ENCODE measurements around the gene AKNA.

Gene AKNA

GRCh38 chr9:114318416-114318815 is 69.4 kb downstream of the AKNA start:
- no peaks in the 10 kb centered on the region; the same call in 1 of the 2 replicates for H3K27me3 ChIP-seq (ENCODE audit: insufficient read depth, low read length)
- H3K9ac ChIP-seq (ENCODE audit: low read length), result no peak overlapping the region
- no peaks in the 10 kb centered on the region for H3F3A ChIP-seq (ENCODE audit: insufficient read depth, low read length)
- H3K27ac ChIP-seq (ENCODE audit: low read depth, low read length, poor library complexity, severe bottlenecking), result no peak overlapping the region
- H4K20me1 ChIP-seq (ENCODE audit: insufficient read depth, low read length), result no peaks in the 10 kb centered on the region
- no peak overlapping the region for H2AFZ ChIP-seq (ENCODE audit: low read length)
- no peaks in the 10 kb centered on the region for H3K9me2 ChIP-seq (ENCODE audit: low read depth, low read length)
- no peaks in the 10 kb centered on the region for H3K79me2 ChIP-seq (ENCODE audit: insufficient read depth, low read length)
- H3K4me3 ChIP-seq (ENCODE audit: low read depth, low read length, poor library complexity, severe bottlenecking), result no peak overlapping the region
- no peaks in the 10 kb centered on the region for H3K36me3 ChIP-seq (ENCODE audit: insufficient read depth, low read length)
- TF ChIP-seq CTCF (IDR thresholded peaks at IDR 0.05; ENCODE audit: low read length) (no peak), EZH2 (IDR thresholded peaks at IDR 0.05; ENCODE audit: borderline replicate concordance, low read length) (no peak)
- H3K4me1 ChIP-seq (ENCODE audit: insufficient read depth, low read length, severe bottlenecking), result no peaks in the 10 kb centered on the region
- H3K4me2 ChIP-seq (ENCODE audit: low read length), result no peak overlapping the region
- H3K9me3 ChIP-seq (ENCODE audit: low read length), result no peaks in the 10 kb centered on the region

GRCh38 chr9:114317665-114318357 is 70.0 kb downstream of the AKNA start:
- H3K36me3 ChIP-seq (ENCODE audit: insufficient read depth, low read length), result no peaks in the 10 kb centered on the region
- no peaks in the 10 kb centered on the region for H3K9me3 ChIP-seq (ENCODE audit: low read length)
- TF ChIP-seq EZH2 (IDR thresholded peaks at IDR 0.05; ENCODE audit: borderline replicate concordance, low read length), result no peak
- no peak for TF ChIP-seq CTCF (IDR thresholded peaks at IDR 0.05; ENCODE audit: low read length)
- H3K4me2 ChIP-seq (ENCODE audit: low read length), result no peak overlapping the region
- no peak overlapping the region for H3K4me3 ChIP-seq (ENCODE audit: low read depth, low read length, poor library complexity, severe bottlenecking)
- no peaks in the 10 kb centered on the region for H3F3A ChIP-seq (ENCODE audit: insufficient read depth, low read length)
- H3K27me3 ChIP-seq (ENCODE audit: insufficient read depth, low read length), result no peaks in the 10 kb centered on the region; the same call in 1 of the 2 replicates
- H3K27ac ChIP-seq (ENCODE audit: low read depth, low read length, poor library complexity, severe bottlenecking), result no peak overlapping the region
- H3K79me2 ChIP-seq (ENCODE audit: insufficient read depth, low read length), result no peaks in the 10 kb centered on the region
- no peaks in the 10 kb centered on the region for H4K20me1 ChIP-seq (ENCODE audit: insufficient read depth, low read length)
- no peak overlapping the region for H3K9ac ChIP-seq (ENCODE audit: low read length)
- H3K4me1 ChIP-seq (ENCODE audit: insufficient read depth, low read length, severe bottlenecking), result no peaks in the 10 kb centered on the region
- H2AFZ ChIP-seq (ENCODE audit: low read length), result no peak overlapping the region
- H3K9me2 ChIP-seq (ENCODE audit: low read depth, low read length), result no peaks in the 10 kb centered on the region

GRCh38 chr9:114316605-114317230 is 71.1 kb downstream of the AKNA start:
- Histone ChIP-seq H3K27ac (ENCODE audit: low read depth, low read length, poor library complexity, severe bottlenecking) (no peak overlapping the region), H3F3A (ENCODE audit: insufficient read depth, low read length) (no peaks in the 10 kb centered on the region), H4K20me1 (ENCODE audit: insufficient read depth, low read length) (no peaks in the 10 kb centered on the region), H3K9me2 (ENCODE audit: low read depth, low read length) (no peaks in the 10 kb centered on the region), H3K4me2 (ENCODE audit: low read length) (no peak overlapping the region), H3K4me1 (ENCODE audit: insufficient read depth, low read length, severe bottlenecking) (no peaks in the 10 kb centered on the region), H3K27me3 (ENCODE audit: insufficient read depth, low read length) (no peaks in the 10 kb centered on the region; the same call in 1 of the 2 replicates), H3K79me2 (ENCODE audit: insufficient read depth, low read length) (no peaks in the 10 kb centered on the region), H3K9ac (ENCODE audit: low read length) (no peak overlapping the region), H3K9me3 (ENCODE audit: low read length) (no peaks in the 10 kb centered on the region), H2AFZ (ENCODE audit: low read length) (no peak overlapping the region), H3K4me3 (ENCODE audit: low read depth, low read length, poor library complexity, severe bottlenecking) (no peak overlapping the region), H3K36me3 (ENCODE audit: insufficient read depth, low read length) (no peaks in the 10 kb centered on the region)
- TF ChIP-seq EZH2 (IDR thresholded peaks at IDR 0.05; ENCODE audit: borderline replicate concordance, low read length) (no peak), CTCF (IDR thresholded peaks at IDR 0.05; ENCODE audit: low read length) (no peak)

Data from OCI-LY1 (cell line).